Stimulated activated CD4-positive, alpha-beta T cell treated with anti-CD3 and anti-CD28 coated beads, Interleukin-4, amount 100 ng/mL, for 48 hours (primary cell): ENCODE measurements around the gene ZNF423.

Experiments used
- DNase-seq, 2 donors: peaks; one replicate each; pipeline ENCODE4 v3.0.0-alpha.2; 2020; ENCODE audit warnings: low read depth in 2 of 2

The ZNF423 gene

DNA sequence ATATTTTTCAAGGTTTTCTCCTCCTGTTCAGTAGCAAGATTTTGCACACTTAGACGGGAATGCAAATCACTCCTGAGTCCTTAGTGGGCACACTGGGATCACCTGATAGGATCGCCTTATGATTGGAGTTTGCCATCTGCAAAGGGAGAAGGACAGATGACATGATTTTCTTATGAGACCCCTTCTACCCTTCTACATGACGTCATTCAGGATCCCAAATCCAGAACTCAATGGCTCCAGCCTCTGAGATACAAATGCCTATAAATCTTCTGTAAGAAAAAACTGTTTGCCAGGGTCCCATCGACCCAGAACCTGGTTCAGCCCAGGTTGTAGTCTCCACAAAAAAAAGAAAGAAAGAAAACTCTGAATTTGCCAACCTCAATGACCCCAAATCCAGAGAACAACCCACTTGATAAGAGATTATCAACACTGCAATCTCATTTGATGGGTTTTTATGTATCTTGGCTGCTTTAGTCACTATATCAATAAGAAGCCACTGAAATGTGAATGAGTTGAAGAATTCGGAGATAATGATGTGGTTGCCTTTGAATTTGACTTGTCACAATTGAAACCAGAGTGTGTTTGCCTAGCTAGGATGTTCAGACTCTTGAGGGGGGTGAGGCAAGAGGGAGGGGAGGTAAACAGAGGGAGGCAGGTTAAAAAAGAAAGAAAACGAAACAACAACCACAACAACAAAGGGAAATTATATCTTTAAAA lies 6.7 kb downstream of the ZNF423 start:
- DNase-seq, result no peak

DNA sequence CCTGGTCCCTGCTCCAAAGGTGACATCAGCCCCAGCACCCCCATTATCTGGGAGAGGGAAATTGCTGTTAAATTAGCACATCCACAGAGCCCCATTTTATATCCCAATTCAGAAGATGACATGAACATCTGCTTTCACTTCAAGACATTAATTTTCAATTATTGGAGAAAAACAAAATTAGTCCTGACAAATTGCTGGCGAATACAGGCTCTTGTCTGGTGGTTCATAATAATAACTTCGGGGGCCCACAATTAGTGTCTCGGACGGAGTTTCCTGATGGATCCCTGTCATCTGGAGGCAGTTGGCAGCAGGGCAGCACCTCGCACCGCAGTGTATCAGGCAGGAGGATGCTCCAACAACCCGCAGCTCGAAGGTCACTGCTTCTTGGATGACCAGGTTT lies 7.4 kb downstream of the ZNF423 start:
- DNase-seq, result no peak

GRCh38 chr16:49846800-49847199 lies 9.1 kb downstream of the ZNF423 start:
- DNase-seq, result no peak

DNA sequence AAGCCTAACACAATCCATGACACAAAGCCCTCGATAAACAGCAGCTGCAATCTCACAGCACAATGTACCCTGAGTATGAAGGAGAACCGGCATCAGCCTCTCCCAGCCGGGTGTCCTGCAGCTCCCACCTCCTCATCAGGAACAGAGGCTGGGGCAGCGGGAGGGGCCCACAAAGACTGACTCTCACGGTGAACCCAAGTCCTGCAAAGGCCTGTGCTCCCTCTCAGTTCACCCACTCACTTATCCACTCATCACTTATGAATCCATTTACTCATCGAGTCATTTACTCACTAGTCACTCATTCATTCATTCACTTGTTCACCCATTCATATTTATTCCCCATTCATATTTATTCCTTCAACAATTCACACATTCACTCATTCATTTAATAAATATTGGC lies 11.6 kb downstream of the ZNF423 start:
- DNase-seq, result no peak

DNA sequence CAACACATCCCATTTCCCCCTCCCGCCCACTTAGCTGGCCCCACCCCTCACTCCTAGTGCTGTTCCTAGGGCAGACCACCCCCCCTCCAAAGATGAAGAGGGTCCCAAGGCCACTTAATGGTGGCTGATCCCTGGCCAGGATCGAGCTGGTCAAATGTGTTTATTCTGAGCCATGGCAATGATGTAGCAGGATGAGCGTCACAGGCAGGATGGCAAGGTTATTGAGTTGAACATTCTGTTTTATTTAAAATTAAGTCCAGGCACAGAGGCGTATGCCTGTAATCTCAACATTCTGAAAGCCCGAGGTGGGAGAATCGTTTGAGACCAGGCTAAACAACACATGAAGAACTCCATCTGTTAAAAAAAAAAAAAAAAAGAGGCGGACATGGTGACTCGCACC lies 12.2 kb downstream of the ZNF423 start:
- DNase-seq, result no peak

GRCh38 chr16:49842972-49843371 lies 12.9 kb downstream of the ZNF423 start:
- no peak for DNase-seq

- no peak for DNase-seq
Measured at GRCh38 chr16:49839017-49839825, 16.7 kb downstream of the ZNF423 start.

- no peak for DNase-seq
Measured at GRCh38 chr16:49838441-49839016, 17.4 kb downstream of the ZNF423 start.

- no peak for DNase-seq
Measured at GRCh38 chr16:49837688-49838410, 18.1 kb downstream of the ZNF423 start.

- DNase-seq, result no peak
Measured at GRCh38 chr16:49836668-49837067, 19.2 kb downstream of the ZNF423 start.

- DNase-seq, result no peak
Measured at GRCh38 chr16:49836218-49836617, 19.7 kb downstream of the ZNF423 start.

DNA sequence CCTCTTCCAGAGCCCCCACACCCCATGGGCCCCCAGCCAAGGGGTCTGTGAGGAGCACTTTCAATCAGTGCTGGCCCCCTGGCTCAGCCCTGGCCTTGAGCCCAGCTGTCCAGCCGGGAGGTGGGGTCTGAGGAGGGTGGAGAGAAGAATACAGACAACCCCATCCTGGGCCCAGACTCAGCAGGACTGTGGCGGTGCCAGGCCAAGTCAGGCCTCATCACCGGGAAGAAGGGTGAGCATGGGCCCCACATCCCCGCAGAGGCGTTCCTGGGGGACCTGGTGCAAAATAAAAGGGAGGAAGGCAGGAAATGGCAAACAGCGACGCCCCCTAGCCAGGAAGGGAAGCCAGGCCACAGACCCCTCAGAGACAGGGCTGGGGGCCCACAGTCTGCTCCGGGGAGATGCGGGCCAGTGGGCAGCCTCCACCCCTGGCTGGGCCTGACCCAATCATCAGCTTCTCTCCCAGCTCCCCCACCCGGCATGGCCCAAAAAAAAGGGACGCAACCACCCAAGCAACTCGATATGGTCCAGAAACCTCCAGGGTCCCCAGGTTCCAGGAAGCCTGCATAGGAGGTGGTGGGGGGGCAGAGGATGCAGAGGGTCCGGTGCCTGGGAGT lies 20.6 kb downstream of the ZNF423 start:
- DNase-seq, result no peak

- no peak for DNase-seq
Measured at GRCh38 chr16:49834531-49835151, 21.3 kb downstream of the ZNF423 start.

DNA sequence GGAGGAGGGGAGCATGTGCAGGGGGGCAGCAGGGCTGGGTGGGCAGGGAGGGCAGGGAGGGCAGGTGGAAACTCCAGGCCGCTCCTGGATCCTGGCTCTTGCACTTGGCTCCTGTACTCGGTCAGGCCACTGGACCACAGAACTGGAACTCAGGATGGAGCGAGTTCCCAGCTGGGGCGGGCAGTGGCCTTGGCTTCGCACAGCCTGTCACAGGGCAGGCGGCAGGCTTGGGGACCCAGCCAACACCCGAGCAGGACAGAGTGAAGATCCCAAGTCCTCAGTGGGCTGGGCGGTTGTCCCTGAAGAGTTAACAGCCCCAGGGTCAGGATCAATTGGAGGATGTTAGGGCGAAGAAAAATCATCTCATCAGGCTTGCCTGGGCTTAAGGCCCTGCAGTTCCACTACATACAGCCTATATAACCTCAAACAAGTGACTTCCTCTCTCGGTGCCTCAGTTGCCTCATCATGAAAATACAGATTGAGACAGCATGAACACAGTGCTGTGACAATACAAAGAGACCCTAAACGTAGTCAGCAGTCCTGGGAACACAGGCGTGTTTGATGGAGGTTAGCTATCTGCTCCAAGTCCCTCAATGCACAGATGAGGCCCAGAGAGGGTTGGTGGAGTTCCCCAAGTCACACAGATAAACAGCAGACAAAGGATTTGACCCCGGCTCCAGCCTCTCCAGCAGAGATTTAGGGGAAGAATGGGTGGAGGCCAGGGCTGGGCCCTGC lies 21.9 kb downstream of the ZNF423 start:
- no peak for DNase-seq

GRCh38 chr16:49833085-49833484 lies 22.8 kb downstream of the ZNF423 start:
- DNase-seq, result no peak

DNA sequence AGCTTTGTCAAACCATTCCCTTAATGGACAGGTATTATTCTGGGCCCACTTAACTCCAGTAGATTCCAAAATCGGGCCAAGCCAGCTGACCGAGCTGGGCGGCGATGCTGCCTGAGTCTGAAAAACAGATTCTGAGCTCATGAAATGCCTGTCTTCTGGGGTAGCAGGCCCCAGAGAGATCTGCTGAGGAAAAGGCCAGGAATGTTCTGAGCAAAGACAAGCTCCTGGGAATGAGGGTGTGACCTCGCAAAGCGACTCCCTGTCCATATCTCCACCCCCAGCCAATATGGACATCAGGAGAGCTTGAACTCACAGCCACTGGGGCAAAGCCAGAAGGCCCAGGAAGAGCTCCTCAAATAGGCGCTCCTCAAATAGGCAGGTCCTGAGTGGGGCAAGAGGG lies 23.7 kb downstream of the ZNF423 start:
- DNase-seq, result no peak

DNA sequence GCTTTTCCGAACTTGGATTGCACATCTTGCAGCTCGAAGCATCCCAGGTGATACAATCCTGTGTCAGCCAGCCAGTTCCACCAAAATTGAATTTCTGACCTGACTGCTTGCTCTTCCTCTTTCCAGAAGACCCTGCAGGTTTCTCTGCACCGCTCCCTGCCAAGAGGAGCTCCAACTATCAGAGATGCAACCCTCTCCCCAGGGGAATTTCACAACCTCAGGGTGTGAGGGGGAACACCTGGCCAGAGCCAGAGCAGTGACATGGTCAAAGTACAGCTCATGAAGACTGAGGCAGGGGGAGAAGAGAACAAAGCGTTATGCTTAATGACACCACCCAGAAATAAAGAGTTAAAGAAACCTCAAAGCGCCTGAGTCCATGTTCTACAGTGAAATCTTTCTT lies 25.0 kb downstream of the ZNF423 start:
- no peak for DNase-seq

GRCh38 chr16:49828533-49829267 lies 27.2 kb downstream of the ZNF423 start:
- no peak for DNase-seq

DNA sequence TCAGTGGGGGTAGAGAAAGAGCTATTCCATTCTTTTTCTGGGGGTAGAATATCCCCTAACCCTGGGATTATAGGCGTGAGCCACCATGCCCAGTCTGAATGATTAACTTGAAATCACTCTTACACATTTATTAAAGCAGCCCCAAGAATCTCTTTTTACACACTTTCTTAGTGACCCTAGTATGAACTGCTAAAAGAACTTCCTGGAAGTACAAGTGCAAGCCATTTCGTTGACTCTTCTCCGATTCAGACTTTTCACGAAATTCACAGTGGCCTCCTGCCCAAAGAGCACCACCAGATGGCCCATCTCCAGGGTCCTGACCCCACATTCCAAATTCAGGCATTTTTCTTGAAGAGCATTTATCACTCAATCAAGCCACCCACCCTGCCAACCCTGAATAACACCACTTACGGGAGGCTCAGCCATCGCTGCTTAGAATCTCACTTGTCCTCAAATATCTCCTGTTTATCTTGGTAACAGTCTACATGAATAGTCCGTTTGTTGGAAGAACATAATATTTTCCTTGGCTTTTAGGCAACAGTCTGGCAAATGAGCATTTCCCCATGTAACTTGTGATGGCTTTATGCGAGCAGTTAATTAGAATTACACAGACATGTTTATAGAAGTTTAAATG lies 28.0 kb downstream of the ZNF423 start:
- no peak for DNase-seq

- DNase-seq, result no peak
Measured at GRCh38 chr16:49826515-49826914, 29.4 kb downstream of the ZNF423 start.
